Small intestine (tissue), 7 donors: Measurements from ENCODE around the gene SUCLG2. TPM values are rescaled to one million over a fixed set of nuclear protein-coding genes. Genes with fewer than 3 reads are reported as not detected.

Experiments used
- DNase-seq, 2 donors: peaks; one replicate each; pipeline versions ENCODE4 v3.0.0 to v3.0.0-alpha.2; 2013
- FAIRE-seq: peaks from 2 replicates; lab custom pipeline; 2012; peaks lifted over from hg19 to GRCh38; lab: Jason Lieb, UNC
- H3K27ac ChIP-seq, 3 donors: one replicate each; pipeline ENCODE4 v1.5.1; 2013; ENCODE audit warnings: low read length in 2 of 3, mild to moderate bottlenecking in 2 of 3, control low read depth in 1 of 3, inconsistent platforms in 1 of 3, low read depth in 1 of 3, moderate library complexity in 1 of 3
- H3K27me3 ChIP-seq, 3 donors: one replicate each; pipeline ENCODE4 v1.6.1; 2013; ENCODE audit warnings: low read length in 3 of 3, inconsistent platforms in 1 of 3; ENCODE audit not compliant: control insufficient read depth in 3 of 3, insufficient read depth in 3 of 3
- H3K36me3 ChIP-seq, 3 donors: one replicate each; pipeline ENCODE4 v1.6.1; 2013; ENCODE audit warnings: low read length in 3 of 3, inconsistent platforms in 1 of 3, low read depth in 1 of 3, mild to moderate bottlenecking in 1 of 3, moderate library complexity in 1 of 3; ENCODE audit not compliant: control insufficient read depth in 3 of 3, insufficient read depth in 2 of 3
- H3K4me1 ChIP-seq, 3 donors: one replicate each; pipeline ENCODE4 v1.6.1; 2013; ENCODE audit warnings: low read length in 2 of 3, inconsistent platforms in 1 of 3, low read depth in 1 of 3, mild to moderate bottlenecking in 1 of 3, moderate library complexity in 1 of 3; ENCODE audit not compliant: control insufficient read depth in 3 of 3, insufficient read depth in 2 of 3
- H3K4me3 ChIP-seq, 3 donors: one replicate each; pipeline ENCODE4 v1.5.1; 2013; ENCODE audit warnings: low read length in 3 of 3, control low read depth in 1 of 3, inconsistent platforms in 1 of 3, low read depth in 1 of 3, mild to moderate bottlenecking in 1 of 3, moderate library complexity in 1 of 3
- H3K9me3 ChIP-seq, 2 donors: one replicate each; pipeline ENCODE4 v1.6.1; 2013; ENCODE audit warnings: low read depth in 1 of 2, low read length in 1 of 2; ENCODE audit not compliant: control insufficient read depth in 2 of 2, insufficient read depth in 1 of 2
- WGBS, 3 donors: extraction: QIAGEN DNeasy Blood & Tissue Kit; methylation state at CpG; one replicate each; pipeline ENCODE4 v1.1.7; 2013; 5-methylcytosine and 5-hydroxymethylcytosine counted together
- polyA plus RNA-seq, 4 donors: library from polyadenylated mRNA; stranded (reverse) in 3 of 4; unstranded in 1 of 4; fragments of 200-250 nt in 3 of 4; fragments of 120-200 nt in 1 of 4; gene quantifications; one replicate each; pipeline versions ENCODE4 v1.2.1 to v1.2.3, GENCODE V29; 2013
- donor health status: healthy with polysubstance abuse.
- donor health status: control.
- donor health status: control.
- donor health status: Bipolar disorder and iron deficiency.
- donor health status: healthy.

Gene SUCLG2
- polyA plus RNA-seq, 4 donors, result 77.7 to 167 (median 125) TPM

DNA sequence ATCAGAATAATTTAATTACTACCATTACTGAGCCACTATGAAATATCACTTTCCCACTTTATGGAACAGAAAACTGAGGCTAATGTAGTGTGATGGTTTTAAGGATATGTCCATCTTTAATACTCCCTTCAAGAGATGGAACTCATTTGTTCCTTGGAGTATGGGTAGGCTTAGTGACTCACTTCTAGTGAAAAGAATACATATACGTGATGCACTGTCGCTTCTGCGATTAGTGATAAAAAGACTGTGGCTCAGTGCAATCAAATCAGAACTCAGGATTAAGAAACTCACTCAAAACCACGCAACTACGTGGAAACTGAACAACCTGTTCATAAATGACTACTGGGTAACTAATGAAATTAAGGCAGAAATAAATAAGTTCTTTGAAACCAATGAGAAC is 216.6 kb downstream of the SUCLG2 start:
- no peaks in the 10 kb centered on the region for H3K4me1 ChIP-seq
- H3K27me3 ChIP-seq, result no peaks in the 10 kb centered on the region
- 86 to 93% (median 90%) methylated on average over 5 of the region's 5 CpGs for WGBS, 3 donors
- peaks cover 0 to 3% (median 0%) of the 10 kb centered on the region in 3 donors for H3K36me3 ChIP-seq
- FAIRE-seq (no peak), DNase-seq (no peak)
- no peak overlapping the region for H3K4me3 ChIP-seq
- no peaks in the 10 kb centered on the region for H3K9me3 ChIP-seq
- H3K27ac ChIP-seq, result no peak overlapping the region

GRCh38 chr3:67437090-67437489 is 217.3 kb downstream of the SUCLG2 start:
- WGBS, 3 donors, result 91 to 94% (median 93%) methylated on average over 3 of the region's 3 CpGs
- Histone ChIP-seq H3K27ac (no peak overlapping the region), H3K9me3 (no peaks in the 10 kb centered on the region), H3K4me3 (no peak overlapping the region), H3K27me3 (no peaks in the 10 kb centered on the region), H3K36me3 (peaks cover 0 to 3% (median 0%) of the 10 kb centered on the region in 3 donors), H3K4me1 (no peaks in the 10 kb centered on the region)
- DNase-seq (no peak), FAIRE-seq (no peak)

DNA sequence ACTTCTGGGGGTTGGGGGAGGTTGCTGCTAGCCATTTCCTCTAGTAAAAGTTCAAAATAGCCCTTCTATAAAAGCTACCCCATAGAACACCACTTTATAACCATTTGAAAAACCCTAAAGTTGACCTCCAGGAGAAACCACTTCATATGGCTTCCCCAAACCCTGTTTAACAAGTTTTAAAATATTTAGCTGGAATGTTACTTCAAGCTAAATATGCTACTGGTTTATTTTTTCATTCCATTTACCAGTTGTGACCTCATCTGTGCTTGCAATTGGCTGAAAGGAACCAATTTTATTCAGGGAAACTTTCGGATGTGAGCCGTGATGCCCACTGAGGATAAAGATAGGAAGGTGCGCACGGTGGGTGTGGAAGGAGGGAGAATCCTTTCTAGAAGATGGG is 221.3 kb downstream of the SUCLG2 start:
- FAIRE-seq, result no peak
- 94 to 98% (median 97%) methylated on average over 4 of the region's 4 CpGs for WGBS, 3 donors
- H3K4me3 ChIP-seq, result no peak overlapping the region

GRCh38 chr3:67431887-67432286 is 222.5 kb downstream of the SUCLG2 start:
- Histone ChIP-seq H3K27ac (no peak overlapping the region), H3K36me3 (peaks cover 0 to 10% (median 0%) of the 10 kb centered on the region in 3 donors), H3K9me3 (peaks cover 0 to 14% of the 10 kb centered on the region in 2 donors), H3K4me3 (no peak overlapping the region), H3K27me3 (no peaks in the 10 kb centered on the region), H3K4me1 (no peaks in the 10 kb centered on the region)
- FAIRE-seq (no peak), DNase-seq (no peak)
- 91 to 100% (median 96%) methylated on average over 1 of the region's 1 CpG for WGBS, 3 donors

More for the DNA sequence above, 221.3 kb downstream of the SUCLG2 start:
- no peaks in the 10 kb centered on the region for H3K4me1 ChIP-seq
- DNase-seq, result no peak
- peaks cover 0 to 7% of the 10 kb centered on the region in 2 donors for H3K9me3 ChIP-seq
- H3K27ac ChIP-seq, result no peak overlapping the region
- peaks cover 0 to 3% (median 0%) of the 10 kb centered on the region in 3 donors for H3K36me3 ChIP-seq
- no peaks in the 10 kb centered on the region for H3K27me3 ChIP-seq

- H3K4me1 ChIP-seq, result no peaks in the 10 kb centered on the region
- no peaks in the 10 kb centered on the region for H3K27me3 ChIP-seq
- no peak for FAIRE-seq
- H3K9me3 ChIP-seq, result peaks cover 0 to 11% of the 10 kb centered on the region in 2 donors
- no peak overlapping the region for H3K27ac ChIP-seq
- no peak overlapping the region for H3K4me3 ChIP-seq
- DNase-seq, result no peak
- H3K36me3 ChIP-seq, result peaks cover 0 to 7% (median 2%) of the 10 kb centered on the region in 3 donors
Measured at GRCh38 chr3:67423722-67424121, 230.7 kb downstream of the SUCLG2 start.

- 90 to 100% (median 100%) methylated on average over 1 of the region's 1 CpG for WGBS, 3 donors
- Histone ChIP-seq H3K36me3 (peaks cover 0 to 2% (median 0%) of the 10 kb centered on the region in 3 donors), H3K27ac (no peak overlapping the region), H3K27me3 (no peaks in the 10 kb centered on the region), H3K9me3 (no peaks in the 10 kb centered on the region), H3K4me3 (no peak overlapping the region), H3K4me1 (no peaks in the 10 kb centered on the region)
- no peak for DNase-seq
- FAIRE-seq, result no peak
Measured at GRCh38 chr3:67421912-67422311, 232.5 kb downstream of the SUCLG2 start.

- Histone ChIP-seq H3K36me3 (peaks cover 0 to 2% (median 2%) of the 10 kb centered on the region in 3 donors), H3K9me3 (no peaks in the 10 kb centered on the region), H3K4me3 (no peak overlapping the region), H3K27ac (no peak overlapping the region), H3K4me1 (no peaks in the 10 kb centered on the region), H3K27me3 (no peaks in the 10 kb centered on the region)
- FAIRE-seq (no peak), DNase-seq (no peak)
Measured at GRCh38 chr3:67419779-67420178, 234.6 kb downstream of the SUCLG2 start.

DNA sequence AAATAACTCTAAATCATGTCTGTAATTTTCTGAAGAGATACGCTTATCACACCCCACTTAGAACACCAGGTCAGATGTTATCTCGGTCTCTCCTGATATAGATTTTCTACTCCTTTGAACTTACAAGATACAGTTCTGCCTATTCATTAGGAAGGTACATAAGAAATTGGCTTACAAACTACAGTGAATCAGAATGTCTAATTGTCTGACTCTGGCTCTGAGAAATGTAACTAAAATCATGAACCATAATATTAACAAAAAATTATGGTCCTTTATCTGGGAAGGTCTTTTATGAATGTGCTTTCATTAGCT is 235.2 kb downstream of the SUCLG2 start:
- Histone ChIP-seq H3K9me3 (no peaks in the 10 kb centered on the region), H3K27ac (no peak overlapping the region), H3K36me3 (peaks cover 0 to 3% (median 2%) of the 10 kb centered on the region in 3 donors), H3K27me3 (no peaks in the 10 kb centered on the region), H3K4me3 (no peak overlapping the region), H3K4me1 (no peaks in the 10 kb centered on the region)
- DNase-seq, result no peak
- FAIRE-seq, result no peak
- WGBS, 3 donors, result 89 to 96% (median 92%) methylated on average over 2 of the region's 2 CpGs

DNA sequence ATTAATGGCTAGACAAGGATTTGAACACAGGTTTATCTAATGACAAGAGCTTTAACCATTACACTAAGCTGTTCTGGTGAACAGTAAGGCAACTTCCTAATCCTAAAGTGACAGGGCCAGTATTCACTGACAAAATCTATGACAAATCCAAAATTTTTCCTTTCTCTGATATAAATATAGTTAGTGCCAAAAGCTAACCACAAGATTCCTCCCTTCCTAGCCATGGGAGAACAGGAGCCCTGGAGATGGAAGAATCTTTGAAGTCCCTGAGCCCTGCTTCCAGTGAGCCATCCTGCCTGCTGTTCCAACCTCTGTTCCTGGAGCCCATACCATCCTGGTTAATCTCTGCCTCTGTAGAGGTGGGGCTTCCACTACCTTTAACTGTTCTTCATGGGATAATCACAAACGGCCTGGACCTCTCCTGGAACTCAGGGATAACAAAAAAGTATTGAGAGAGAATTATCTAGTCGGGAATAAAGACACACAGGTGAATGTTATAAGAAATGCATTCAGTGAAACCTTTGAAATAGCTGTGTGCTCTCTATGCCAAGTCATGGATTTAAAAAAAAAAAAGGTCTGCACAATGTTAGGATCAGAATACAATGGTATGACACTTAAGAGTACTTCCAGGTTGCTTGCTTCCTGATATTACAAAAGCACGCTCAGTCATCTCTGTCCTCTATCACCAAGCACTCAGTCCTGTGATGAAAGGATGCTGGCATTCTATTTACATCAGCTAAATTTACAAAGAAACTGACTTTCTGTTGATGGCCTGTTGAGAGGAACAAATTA is 235.8 kb downstream of the SUCLG2 start:
- WGBS, 3 donors, result 81 to 84% (median 82%) methylated on average over 3 of the region's 3 CpGs
- no peak for FAIRE-seq
- no peaks in the 10 kb centered on the region for H3K9me3 ChIP-seq
- no peak overlapping the region for H3K4me3 ChIP-seq
- H3K27ac ChIP-seq, result no peak overlapping the region
- no peaks in the 10 kb centered on the region for H3K27me3 ChIP-seq
- no peaks in the 10 kb centered on the region for H3K4me1 ChIP-seq
- peaks cover 0 to 3% (median 2%) of the 10 kb centered on the region in 3 donors for H3K36me3 ChIP-seq
- DNase-seq, result no peak
